ENCODE results near the gene TMEM170B. TPM values are rescaled to one million over a fixed set of nuclear protein-coding genes. Genes with fewer than 3 reads are reported as not detected.
A peak's percentile ranks its signal among the peaks of the same experiment; 100 is the strongest.

The TMEM170B gene
- total RNA-seq, 1 experiment from 2014 or later: 3.9 TPM

- no peaks in the 10 kb centered on the region for H3K36me3 ChIP-seq (ENCODE audit: low read depth)
- H2AFZ ChIP-seq: no peak overlapping the region
- BruUV-seq (replicated peaks): no TSS peak
- no peaks in the 10 kb centered on the region for H3K27me3 ChIP-seq (ENCODE audit: insufficient read depth, low read depth)
- no peak overlapping the region for H3K4me3 ChIP-seq
- no peaks in the 10 kb centered on the region for H3K9me3 ChIP-seq (ENCODE audit: insufficient read depth, low read depth)
- no peak for TF ChIP-seq EZH2 (IDR thresholded peaks at IDR 0.05; ENCODE audit: low read depth)
- TF ChIP-seq, protein P1, sequence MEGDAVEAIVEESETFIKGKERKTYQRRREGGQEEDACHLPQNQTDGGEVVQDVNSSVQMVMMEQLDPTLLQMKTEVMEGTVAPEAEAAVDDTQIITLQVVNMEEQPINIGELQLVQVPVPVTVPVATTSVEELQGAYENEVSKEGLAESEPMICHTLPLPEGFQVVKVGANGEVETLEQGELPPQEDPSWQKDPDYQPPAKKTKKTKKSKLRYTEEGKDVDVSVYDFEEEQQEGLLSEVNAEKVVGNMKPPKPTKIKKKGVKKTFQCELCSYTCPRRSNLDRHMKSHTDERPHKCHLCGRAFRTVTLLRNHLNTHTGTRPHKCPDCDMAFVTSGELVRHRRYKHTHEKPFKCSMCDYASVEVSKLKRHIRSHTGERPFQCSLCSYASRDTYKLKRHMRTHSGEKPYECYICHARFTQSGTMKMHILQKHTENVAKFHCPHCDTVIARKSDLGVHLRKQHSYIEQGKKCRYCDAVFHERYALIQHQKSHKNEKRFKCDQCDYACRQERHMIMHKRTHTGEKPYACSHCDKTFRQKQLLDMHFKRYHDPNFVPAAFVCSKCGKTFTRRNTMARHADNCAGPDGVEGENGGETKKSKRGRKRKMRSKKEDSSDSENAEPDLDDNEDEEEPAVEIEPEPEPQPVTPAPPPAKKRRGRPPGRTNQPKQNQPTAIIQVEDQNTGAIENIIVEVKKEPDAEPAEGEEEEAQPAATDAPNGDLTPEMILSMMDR (conservative IDR thresholded peaks at IDR 0.05): no peak
- H3K4me1 ChIP-seq (replicated peaks; ENCODE audit: insufficient read depth): no peaks in the 10 kb centered on the region
- ChIA-PET CTCF (no interaction called here), POLR2A (ENCODE audit: unreplicated experiment) (no interaction called here)
- no peak overlapping the region for H3K27ac ChIP-seq
- H4K20me1 ChIP-seq (ENCODE audit: insufficient read depth): no peaks in the 10 kb centered on the region
- H3K9me2 ChIP-seq (ENCODE audit: insufficient read depth): no peaks in the 10 kb centered on the region
- DNase-seq: no peak
- no peaks in the 10 kb centered on the region for H3K79me2 ChIP-seq (ENCODE audit: low read depth)
- H3F3A ChIP-seq (ENCODE audit: insufficient read depth, low read depth): no peaks in the 10 kb centered on the region
- no peak overlapping the region for H3K4me2 ChIP-seq
- intact Hi-C loops (cut with micrococcal nuclease; ENCODE audit: unreplicated experiment): no loop called here
Measured at GRCh38 chr6:11556309-11556708, 18.8 kb downstream of the TMEM170B start.

- POLR2A ChIA-PET (ENCODE audit: unreplicated experiment): no interaction called here
Measured at GRCh38 chr6:11563793-11564192, 26.2 kb downstream of the TMEM170B start.

DNA sequence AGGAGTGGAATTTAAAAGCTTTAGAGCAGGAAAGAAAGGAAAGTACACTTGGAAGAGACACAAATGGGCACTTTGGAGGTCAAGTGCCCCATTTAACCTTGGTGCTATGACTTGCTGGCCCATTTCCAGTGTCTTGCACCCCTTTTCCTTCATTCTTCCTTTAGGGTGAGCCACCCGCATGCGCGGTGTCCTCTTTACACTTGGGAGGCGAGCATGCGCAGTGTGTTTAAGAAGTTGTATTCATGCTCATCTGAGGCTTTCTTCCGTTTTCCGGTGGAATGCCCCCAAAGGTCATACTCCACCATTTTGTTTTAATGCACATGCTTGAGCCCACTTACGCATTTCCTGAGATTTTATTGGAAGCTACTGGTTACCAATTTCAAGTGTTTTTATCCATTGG is 29.1 kb downstream of the TMEM170B start:
- H3K79me2 ChIP-seq (ENCODE audit: low read depth): no peaks in the 10 kb centered on the region
- H3K36me3 ChIP-seq (ENCODE audit: low read depth): no peaks in the 10 kb centered on the region
- H3K4me2 ChIP-seq: no peak overlapping the region
- no peaks in the 10 kb centered on the region for H3K27me3 ChIP-seq (ENCODE audit: insufficient read depth, low read depth)
- no peaks in the 10 kb centered on the region for H3K9me3 ChIP-seq (ENCODE audit: insufficient read depth, low read depth)
- H3K4me3 ChIP-seq: no peak overlapping the region
- no peaks in the 10 kb centered on the region for H3K4me1 ChIP-seq (replicated peaks; ENCODE audit: insufficient read depth)
- no peaks in the 10 kb centered on the region for H4K20me1 ChIP-seq (ENCODE audit: insufficient read depth)
- POLR2A ChIA-PET (ENCODE audit: unreplicated experiment): no interaction called here
- BruUV-seq (replicated peaks): no TSS peak
- CTCF ChIA-PET: no interaction called here
- no peaks in the 10 kb centered on the region for H3K9me2 ChIP-seq (ENCODE audit: insufficient read depth)
- no peak overlapping the region for H2AFZ ChIP-seq
- TF ChIP-seq, protein P1 (conservative IDR thresholded peaks at IDR 0.05): no peak
- TF ChIP-seq EZH2 (IDR thresholded peaks at IDR 0.05; ENCODE audit: low read depth): no peak
- no peaks in the 10 kb centered on the region for H3F3A ChIP-seq (ENCODE audit: insufficient read depth, low read depth)
- peak in 1 of 2 experiments; percentile 28 for DNase-seq
- H3K27ac ChIP-seq: no peak overlapping the region
- intact Hi-C loops (cut with micrococcal nuclease; ENCODE audit: unreplicated experiment): no loop called here

More at GRCh38 chr6:11563793-11564192, 26.2 kb downstream of the TMEM170B start:
- no peaks in the 10 kb centered on the region for H3K9me2 ChIP-seq (ENCODE audit: insufficient read depth)
- H3K4me1 ChIP-seq (replicated peaks; ENCODE audit: insufficient read depth): no peaks in the 10 kb centered on the region
- no peaks in the 10 kb centered on the region for H3F3A ChIP-seq (ENCODE audit: insufficient read depth, low read depth)
- intact Hi-C loops (cut with micrococcal nuclease; ENCODE audit: unreplicated experiment): no loop called here
- H3K9me3 ChIP-seq (ENCODE audit: insufficient read depth, low read depth): no peaks in the 10 kb centered on the region
- no peak overlapping the region for H3K4me3 ChIP-seq
- H4K20me1 ChIP-seq (ENCODE audit: insufficient read depth): no peaks in the 10 kb centered on the region
- no TSS peak for BruUV-seq (replicated peaks)
- H3K27ac ChIP-seq: no peak overlapping the region
- DNase-seq: peak in 1 of 2 experiments; percentile 5
- H3K79me2 ChIP-seq (ENCODE audit: low read depth): no peaks in the 10 kb centered on the region
- no peak overlapping the region for H2AFZ ChIP-seq
- no peak overlapping the region for H3K4me2 ChIP-seq
- CTCF ChIA-PET: no interaction called here
- H3K36me3 ChIP-seq (ENCODE audit: low read depth): no peaks in the 10 kb centered on the region
- TF ChIP-seq, protein P1 (conservative IDR thresholded peaks at IDR 0.05): no peak
- no peak for TF ChIP-seq EZH2 (IDR thresholded peaks at IDR 0.05; ENCODE audit: low read depth)
- no peaks in the 10 kb centered on the region for H3K27me3 ChIP-seq (ENCODE audit: insufficient read depth, low read depth)

All from PC-9 (cell line).